Measurements from ENCODE around the gene CCDC91. TPM values are rescaled to one million over a fixed set of nuclear protein-coding genes. Genes with fewer than 3 reads are reported as not detected.
"Not testable (repeated sequence)": the region's sequence is repeated elsewhere in the genome, so short reads cannot be mapped to it uniquely, and the experiment has no call there.

The CCDC91 gene
- polyA plus RNA-seq, 4 donors = 25.5 to 37.5 (median 31.2) TPM

DNA sequence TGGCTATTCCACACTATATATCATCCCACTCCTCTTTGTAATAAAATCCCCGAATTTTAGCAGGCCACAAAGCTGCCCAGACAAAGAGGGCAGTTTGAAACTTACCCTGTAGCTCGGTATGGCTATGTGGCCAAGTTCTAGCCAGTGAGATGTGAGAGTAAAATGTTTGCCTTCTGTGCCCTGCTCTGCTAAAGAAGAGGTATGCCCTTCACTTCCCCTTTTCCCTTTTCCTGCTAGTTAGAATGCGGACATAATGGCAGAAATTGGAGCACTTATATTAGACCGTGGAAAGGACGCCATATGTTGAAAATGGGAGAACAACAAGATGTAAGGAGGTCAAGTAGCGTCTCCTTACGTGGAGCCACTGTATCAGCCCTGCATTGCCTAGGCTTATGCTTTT lies 11.5 kb upstream of the CCDC91 start:
- no peak for DNase-seq (ENCODE audit: low read depth in 4 of 4, low spot score in 2 of 4)

DNA sequence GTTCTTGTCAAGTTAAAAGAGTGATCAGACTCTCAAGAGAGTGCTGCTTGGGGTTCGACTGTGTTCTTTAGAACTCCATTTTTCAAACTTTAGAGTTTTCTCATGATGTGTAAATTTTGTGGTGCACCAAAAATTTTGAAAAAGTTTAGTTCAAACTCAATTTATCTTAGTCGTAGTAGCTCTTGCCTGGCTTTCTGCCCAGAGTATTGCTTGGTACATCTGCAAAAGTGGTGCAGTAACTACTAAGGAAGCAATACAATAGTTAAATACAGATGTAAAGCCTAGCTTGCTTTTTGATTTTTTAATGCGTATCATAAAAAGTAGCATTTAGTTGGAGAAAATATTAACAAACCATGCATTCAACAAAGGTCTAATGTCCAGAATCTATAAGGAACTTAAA lies 9.5 kb upstream of the CCDC91 start:
- no peak for DNase-seq (ENCODE audit: low read depth in 4 of 4, low spot score in 2 of 4)

DNA sequence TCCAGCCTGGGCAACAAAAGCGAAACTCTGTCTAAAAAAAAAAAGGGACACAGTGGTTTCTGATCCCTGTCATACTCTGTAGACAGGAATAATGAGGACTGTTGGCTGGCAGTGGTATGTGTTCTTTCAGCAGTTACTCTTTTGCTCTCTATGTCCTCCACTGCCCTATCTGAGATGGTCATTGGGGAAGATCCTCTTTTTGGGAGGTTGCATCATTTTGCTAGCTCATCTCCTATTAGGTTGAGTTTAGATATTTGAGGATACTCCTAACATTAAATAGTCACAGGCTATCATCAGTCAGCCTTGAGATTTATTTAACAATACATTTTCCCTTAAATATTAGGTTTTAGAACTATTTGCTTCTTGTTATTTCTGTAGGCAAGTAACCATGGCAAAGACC lies 5.9 kb upstream of the CCDC91 start:
- no peak for DNase-seq (ENCODE audit: low read depth in 4 of 4, low spot score in 2 of 4)

DNA sequence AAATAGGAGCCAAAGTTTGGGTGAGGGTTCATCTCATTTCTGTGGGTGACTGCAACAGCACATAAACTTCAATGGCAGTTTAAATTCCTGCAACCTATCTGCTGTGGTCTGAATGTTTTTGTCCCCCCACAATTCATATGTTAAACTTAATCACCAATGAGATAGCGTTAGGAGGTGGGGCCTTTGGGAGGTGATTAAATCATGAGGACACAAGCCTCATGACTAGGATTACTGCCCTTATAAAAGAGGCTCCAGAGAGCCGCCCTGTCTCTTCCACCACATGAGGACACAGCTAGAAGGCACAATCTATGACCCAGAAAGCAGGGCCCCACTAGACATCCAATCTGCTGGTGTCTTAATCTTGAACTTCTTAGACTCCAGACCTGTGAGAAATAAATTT lies 3.8 kb upstream of the CCDC91 start:
- DNase-seq (ENCODE audit: low read depth in 4 of 4, low spot score in 2 of 4) = no peak

DNA sequence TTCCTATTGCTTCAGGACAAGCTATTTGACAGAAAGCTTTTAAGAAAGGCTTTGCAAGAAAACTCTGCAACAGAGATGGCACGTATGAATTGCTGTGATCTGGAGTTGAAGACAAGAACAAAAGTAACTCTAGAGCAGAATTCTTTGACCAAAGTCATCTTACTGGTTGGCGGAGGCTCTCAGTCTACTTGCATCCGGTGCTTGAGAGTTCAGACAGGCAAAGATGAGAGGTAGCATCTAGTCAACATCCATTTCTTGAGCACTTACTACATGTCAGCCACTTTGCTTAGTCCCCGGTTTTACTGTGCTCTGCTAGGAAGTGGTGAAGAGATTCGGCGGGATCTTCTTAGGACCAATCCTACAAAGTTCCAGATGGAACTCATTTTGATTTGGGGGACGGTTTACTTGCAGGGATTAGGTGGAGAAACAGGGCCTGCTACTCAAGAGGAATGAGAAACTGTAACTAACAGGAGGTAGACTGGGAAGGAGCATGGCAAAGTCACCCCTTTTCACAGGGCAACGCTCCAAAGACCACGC lies 404 bp upstream of the CCDC91 start:
- DNase-seq (ENCODE audit: low read depth in 4 of 4, low spot score in 2 of 4) = no peak

DNA sequence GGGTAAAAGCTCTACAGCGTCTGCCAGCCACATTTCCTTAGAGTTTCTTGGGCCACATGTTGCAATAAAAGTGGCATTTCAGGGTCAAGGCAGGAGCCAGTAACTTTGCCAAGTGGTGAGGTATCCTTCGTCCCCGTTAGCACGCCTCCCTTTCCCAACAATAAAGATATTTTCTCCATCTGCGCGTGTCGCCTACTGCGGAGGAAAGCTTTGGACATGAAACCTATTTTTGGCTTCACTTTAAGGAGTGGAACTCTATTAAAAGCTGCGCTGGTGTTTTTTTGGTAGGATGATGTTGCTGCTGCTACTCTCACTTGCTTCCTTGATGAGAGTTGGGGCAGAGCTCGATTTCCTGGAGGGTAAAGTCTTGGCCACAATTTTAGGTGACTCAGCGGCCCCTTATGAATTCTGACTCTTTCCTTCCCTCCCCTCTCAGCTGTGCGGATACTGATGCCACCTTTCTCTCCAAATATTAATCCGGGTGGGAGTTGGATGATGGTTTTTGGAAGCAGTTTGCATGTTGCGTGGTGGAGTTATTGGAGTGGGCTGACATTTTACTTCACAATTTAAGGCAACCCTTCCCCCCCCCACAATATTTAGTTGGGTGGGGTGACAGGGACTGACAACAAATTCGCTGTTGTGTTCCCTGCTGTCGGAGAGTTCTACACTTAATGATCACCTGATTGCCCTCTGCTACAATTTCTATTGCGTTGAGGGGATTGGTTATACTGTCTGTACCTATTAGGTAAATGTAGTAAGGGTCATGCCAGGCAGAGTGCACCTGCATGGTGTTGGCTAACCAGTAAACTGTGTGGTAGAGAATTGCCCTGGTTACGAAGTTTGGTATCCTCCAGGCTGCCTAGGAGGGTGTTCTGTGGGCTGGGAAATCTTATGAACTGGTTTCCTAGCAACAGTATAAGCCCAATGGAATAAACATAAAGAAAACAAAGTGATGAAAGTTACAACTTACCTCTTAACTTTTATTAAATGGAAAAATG lies 1.1 kb downstream of the CCDC91 start:
- peak in 1 of 4 donors; percentile 81 for DNase-seq (ENCODE audit: low read depth in 4 of 4, low spot score in 2 of 4)

DNA sequence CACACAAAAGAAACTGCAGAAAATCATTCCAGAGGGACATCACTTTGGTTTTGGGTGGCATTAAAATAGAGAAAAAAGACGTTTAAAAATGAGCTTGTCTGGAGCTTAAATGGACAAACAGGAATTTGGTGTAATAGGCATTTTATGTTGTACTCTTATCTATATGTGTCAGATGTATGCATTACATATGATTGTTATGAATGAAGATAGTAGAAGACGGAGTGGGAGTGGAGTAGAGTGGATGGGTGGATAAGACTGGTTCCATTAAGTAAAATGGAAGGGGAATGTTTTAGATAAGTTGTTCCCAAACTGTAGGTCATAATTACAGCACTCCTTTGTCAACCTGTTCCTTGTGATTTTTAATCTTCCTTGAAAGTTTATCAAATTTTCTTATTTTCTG lies 1.9 kb downstream of the CCDC91 start:
- DNase-seq (ENCODE audit: low read depth in 4 of 4, low spot score in 2 of 4) = no peak

DNA sequence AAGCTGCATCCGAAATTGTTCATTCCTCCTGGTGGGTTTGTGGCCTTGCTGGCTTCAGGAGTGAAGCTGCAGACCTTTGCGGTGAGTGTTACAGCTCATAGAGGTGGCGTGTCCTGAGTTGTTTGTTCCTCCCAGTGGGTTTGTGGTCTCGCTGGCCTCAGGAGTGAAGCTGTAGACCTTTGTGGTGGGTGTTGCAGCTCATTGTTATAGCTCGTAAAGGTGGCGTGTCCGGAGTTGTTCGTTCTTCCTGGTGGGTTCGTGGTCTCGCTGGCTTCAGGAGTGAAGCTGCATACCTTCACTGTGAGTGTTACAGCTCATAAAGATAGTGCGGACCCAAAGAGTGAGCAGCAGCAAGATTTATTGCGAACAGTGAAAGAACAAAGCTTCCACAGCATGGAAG lies 4.4 kb downstream of the CCDC91 start:
- DNase-seq (ENCODE audit: low read depth in 4 of 4, low spot score in 2 of 4) = not testable (repeated sequence)

DNA sequence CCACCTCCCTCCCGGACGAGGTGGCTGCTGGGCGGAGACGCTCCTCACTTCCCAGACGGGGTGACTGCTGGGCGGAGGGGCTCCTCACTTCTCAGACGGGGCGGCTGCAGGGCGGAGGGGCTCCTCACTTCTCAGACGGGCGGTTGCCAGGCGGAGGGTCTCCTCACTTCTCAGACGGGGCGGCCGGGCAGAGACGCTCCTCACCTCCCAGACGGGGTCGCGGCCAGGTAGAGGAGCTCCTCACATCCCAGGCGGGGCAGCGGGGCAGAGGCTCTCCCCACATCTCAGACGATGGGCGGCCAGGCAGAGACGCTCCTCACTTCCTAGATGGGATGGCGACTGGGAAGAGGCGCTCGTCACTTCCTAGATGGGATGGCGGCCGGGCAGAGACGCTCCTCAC lies 10.9 kb downstream of the CCDC91 start:
- not testable (repeated sequence) for DNase-seq (ENCODE audit: low read depth in 4 of 4, low spot score in 2 of 4)

DNA sequence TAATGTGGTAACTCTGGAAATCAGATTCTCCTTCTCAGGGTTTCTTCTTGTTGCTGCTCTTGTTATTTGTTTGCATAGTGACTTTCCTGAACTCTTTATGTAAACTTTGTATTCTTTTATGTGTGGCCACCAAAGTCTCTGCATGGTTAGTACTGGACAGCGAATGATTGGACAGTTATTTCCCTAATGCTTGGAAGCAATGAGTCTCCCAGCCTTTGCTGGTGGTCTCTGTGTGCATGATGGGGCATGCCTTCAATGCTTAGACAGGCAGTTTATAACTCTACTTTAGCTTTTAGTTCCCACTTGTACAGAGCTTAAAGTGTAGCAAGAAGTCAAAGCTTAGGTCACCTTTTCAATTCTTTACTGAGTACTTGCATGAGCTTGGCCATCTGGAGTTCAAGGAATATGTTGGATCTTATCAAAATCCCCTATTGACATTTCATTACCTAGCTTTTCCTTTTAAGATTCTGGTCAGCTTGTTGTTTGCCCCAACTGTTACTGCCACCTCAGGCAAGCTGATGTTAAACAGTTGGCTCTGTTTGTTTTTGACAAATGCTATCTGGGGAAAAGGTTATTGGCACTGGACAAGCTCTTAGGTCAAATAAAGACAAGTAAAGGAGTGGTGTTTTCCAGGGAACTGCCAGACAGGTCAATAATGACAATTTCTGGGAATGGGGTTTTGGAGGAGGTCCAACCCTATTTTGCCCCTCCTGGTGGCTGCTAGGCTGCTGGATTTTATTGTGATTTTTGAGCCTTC lies 12.3 kb downstream of the CCDC91 start:
- no peak for DNase-seq (ENCODE audit: low read depth in 4 of 4, low spot score in 2 of 4)

DNA sequence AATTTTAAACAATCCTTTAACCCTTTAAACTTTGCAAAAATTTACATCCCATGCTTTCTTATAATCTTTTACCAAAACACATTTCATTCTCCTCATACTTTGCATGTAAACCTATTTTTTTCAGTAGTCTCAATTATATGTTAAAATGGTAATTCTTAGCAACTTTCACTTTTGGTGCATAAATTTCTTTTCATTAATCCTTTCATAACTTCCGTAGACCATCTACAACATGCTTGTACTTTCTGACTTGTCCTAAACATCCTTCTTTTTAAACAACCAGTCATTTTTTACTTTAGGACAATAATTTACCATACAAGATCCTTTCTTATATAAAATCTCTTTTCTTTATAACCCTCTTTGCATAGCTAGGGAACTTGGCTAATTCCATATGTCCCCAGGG lies 19.5 kb downstream of the CCDC91 start:
- no peak for DNase-seq (ENCODE audit: low read depth in 4 of 4, low spot score in 2 of 4)

DNA sequence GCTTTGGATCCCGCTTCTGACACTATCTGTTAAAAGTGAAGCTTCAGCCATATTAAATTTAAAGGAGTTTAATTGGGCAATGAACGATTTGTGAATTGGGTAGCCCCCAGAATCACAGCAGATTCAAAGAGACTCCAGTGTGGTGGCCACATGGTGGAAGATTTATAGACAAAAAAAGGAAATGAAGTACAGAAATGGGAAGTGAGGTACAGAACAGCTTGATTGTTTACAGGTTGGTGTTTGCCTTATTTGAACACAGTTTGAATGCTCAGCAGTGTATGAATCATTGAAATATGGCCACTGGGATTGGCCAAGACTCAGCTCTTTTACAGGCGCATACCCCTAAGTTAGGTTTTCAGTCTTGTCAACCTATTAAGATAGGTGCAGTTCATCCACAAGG lies 21.9 kb downstream of the CCDC91 start:
- no peak for DNase-seq (ENCODE audit: low read depth in 4 of 4, low spot score in 2 of 4)

DNA sequence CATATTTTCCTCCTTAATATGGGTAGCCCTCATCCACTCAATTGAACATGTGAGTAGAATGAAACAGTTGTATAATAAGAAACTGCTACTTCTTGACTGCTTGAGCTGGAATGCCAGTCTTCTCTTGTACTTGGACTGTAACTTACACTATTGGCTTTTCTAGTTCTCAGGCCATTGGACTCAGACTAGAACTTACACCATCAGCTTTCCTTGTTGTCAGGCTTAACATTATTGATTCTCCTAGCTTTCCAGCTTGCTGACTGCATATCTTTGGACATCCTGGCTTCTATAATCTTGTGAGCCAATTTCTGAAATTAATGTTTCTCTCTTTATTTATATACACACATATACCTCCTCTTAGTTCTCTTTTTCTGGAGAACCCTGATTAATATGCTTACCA lies 24.8 kb downstream of the CCDC91 start:
- DNase-seq (ENCODE audit: low read depth in 4 of 4, low spot score in 2 of 4) = no peak

DNA sequence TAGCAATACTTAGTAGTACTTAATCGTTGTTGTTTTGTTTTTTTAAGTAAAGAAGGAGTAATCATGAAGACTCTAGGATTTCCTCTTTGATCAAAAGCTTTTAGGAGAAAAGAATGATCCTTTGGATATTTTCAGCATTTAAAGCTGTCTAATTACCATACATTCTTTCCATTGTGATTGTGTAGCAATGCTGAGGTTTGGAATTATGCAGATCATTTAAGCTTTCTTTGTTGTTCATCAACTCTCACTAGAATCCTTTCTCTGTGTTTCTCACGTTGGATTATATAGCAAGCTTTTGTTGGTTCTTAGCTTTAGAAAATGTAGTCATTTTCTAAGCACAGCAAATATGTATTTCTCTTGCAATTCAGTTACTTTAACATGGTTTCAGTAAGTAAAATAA lies 25.8 kb downstream of the CCDC91 start:
- no peak for DNase-seq (ENCODE audit: low read depth in 4 of 4, low spot score in 2 of 4)

DNA sequence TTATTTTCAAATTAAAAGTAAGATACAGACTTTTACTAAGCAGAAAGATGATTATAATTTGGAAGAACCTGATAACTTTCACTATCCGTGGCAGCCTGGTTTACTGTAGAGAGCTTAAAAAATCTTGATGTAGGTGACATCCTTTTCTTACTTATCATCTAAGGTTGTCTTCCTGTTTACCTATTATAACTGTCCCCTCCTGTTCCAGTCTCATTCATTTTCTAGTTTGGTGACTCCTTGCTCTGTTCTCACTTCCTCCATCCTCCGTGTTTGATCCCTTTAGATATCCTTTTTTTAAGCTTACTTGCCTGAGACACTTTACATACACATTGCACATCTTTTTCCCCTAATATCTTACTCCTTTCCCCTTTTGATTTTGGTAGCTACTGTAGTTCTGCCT lies 27.5 kb downstream of the CCDC91 start:
- DNase-seq (ENCODE audit: low read depth in 4 of 4, low spot score in 2 of 4) = no peak

DNA sequence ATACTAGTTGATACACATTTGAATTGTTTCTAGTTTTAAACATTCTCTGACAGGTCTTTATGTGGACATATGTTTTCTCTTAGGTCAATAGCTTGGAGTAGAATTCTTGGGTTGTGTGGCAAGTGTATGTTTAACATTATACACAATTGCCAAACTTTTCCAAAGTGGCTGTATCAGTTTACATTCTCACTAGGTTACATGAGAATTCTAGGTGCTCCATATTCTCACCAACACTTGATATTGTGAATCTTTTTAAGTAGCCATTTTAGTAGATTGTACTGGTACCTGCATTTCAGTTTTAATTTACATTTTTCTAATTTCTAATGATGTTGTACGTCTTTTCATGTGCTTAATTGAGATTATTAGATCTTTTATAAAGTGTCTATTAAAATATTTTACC lies 28.6 kb downstream of the CCDC91 start:
- DNase-seq (ENCODE audit: low read depth in 4 of 4, low spot score in 2 of 4) = no peak

DNA sequence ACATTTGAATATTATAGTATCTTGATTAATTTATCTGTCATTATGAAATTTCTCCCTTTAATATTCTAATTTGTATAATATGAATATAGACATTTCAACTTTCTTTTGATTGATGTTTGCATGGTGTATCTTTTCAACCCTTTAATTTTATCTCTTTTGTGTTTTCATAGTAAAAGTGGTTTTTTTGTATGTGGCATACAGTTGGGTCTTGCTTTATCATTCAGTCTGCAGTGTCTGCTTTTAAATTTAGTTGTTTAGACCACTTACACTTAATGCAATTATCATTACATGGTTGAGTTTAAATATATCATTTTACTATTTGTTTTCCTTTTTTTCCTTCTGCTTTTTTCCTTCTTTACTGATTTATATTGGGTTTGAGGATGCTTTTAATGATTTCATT lies 29.6 kb downstream of the CCDC91 start:
- no peak for DNase-seq (ENCODE audit: low read depth in 4 of 4, low spot score in 2 of 4)

DNA sequence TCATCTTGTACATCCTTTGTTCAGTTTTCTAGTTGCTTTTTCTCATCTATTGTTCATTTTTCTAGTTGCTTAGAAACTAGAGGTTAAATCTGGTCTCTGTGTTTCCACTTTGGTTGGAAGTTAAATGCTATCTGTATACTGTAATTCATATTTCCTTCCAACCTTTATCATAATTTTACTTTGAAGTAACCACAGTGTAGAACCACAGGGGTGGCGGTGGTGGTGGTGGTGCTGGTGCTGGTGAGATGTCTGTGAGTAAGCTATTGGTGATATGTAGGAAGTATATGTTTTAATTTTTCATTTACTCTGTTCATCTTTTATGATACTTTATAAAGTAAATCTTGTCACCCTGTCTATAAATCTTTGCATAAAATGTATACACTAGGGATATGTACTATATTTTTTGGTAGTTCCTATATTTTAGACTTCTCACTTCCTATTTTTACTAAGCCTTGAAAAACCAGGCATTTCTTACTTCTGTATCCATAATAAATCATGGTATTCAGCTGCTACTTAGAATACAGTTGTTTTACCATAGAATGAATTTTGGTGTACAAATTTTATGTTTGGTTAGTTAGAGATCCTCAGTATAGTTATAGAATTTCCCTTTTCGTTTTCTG lies 31.9 kb downstream of the CCDC91 start:
- DNase-seq (ENCODE audit: low read depth in 4 of 4, low spot score in 2 of 4) = no peak

DNA sequence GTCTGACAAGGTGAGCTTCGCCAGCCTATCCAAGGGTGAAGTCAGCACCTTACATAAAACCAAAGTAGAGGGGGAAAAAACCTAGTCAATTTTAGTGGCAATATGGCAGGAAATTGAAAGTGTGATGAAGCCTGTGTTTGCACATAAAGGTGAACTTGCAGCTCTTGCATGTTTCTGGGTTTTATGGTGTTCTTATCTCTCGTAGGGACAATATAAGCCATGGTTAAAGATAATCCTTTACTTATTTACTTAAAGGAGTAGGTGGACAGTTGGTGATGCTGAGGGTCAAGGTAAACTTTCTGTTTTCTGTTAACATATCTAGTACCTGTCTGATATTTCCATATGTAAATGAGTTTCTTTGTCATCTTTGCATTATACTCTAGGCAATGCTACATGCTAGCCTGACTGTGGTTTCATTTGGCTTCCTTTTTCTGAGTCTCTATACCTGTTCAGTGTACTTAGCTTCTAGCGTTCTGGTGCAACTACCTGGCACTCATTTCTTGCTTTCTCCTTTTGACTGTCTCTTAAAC lies 32.8 kb downstream of the CCDC91 start:
- DNase-seq (ENCODE audit: low read depth in 4 of 4, low spot score in 2 of 4) = no peak

DNA sequence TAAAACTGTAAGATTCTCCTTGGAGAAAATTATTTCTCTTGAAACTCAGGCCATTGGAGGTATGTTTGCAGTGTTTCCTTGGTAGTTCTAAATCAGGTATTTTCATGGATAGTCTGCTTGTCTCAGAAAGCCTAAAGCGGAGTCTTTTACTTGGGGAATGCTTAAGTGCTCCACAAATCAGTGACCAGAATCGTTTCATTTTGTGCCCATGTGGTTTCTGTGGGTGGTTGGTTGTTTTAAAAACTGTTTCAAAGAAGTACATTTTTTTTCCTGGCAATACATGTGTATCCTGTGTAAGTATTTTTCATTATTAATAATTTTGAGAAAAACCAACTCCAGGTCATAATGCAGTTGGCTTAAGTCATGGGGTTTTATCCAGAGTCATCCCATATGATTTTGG lies 33.6 kb downstream of the CCDC91 start:
- DNase-seq (ENCODE audit: low read depth in 4 of 4, low spot score in 2 of 4) = no peak

DNA sequence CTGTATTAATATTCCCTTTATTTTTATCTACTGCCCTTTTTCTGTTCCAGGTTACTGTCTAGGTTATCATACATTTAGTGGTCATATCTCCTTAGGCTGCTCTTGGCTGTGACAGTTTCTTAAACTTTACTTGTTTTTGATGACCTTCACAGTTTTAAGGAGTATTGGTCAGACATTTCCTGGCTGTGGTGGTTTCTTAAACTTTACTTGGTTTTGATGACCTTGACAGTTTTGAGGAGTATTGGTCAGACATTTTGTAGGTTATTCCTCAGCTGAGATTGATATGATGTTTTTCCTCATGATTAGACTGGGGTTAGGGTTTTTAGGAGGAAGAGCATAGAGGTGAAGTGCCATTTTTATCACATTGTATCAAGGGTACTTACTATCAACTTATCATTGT lies 36.4 kb downstream of the CCDC91 start:
- no peak for DNase-seq (ENCODE audit: low read depth in 4 of 4, low spot score in 2 of 4)

All from left renal cortex interstitium (tissue), 4 donors.